CD4-positive, alpha-beta T cell treated with Interleukin-4 for 4 hours (primary cell): ENCODE results near the gene TECR.
"Not testable (repeated sequence)": the region's sequence is repeated elsewhere in the genome, so short reads cannot be mapped to it uniquely, and the experiment has no call there.

Source experiments
- DNase-seq: peaks from one replicate; pipeline ENCODE4 v3.0.0-alpha.2; 2020

The TECR gene

DNA sequence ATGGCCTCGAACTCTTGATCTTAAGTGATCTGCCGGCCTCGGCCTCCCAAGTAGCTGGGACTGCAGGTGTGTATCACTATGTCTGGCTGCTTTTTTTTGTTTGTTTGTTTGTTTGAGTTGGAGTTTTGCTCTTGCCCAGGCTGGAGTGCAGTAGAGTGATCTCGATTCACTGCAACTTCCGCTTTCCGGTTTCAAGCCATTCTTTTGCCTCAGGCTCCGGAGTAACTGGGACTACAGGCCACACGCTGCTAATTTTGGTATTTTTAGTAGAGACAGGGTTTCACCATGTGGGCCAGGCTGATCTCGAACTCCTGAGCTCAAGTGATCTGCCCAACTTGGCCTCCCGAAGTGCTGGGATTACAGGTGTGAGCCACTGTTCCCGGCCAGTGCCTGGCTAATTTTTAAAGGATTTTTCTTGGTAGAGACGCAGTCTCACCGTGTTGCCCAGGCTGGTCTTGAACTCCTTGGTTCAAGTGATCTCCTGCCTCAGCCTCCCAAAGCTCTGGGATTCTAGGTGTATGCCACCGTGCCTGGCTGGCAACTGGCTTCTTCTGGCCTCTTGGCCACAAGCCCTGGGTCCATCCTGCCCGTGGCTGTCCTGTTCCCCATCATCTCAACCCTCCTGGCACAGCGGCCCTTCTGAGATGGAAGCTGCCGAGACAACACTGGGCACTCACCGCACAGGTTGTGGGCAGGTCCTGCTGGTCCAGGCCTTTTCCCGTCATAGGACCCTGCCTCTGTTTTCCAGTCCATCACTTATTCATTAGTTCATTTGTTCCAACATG lies 11.5 kb downstream of the TECR start:
- DNase-seq, result no peak

DNA sequence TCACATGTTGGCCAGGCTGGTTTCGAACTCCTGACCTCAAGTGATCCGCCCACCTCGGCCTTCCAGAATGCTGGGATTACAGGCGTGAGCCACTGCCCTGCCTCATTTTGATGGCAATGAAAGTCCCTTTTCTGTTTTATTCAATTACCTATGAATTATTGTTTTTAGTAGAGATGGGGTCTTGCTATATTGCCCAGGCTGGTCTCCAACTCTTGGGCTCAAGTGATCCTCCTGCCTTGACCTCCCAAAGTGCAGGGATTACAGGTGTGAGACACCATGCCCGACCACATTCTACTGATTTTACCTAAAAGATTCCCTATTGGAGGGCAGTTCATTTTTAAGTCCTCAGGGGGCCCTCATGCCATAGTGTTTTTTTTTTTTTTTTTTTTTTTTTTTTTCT lies 12.6 kb downstream of the TECR start:
- DNase-seq, result not testable (repeated sequence)

DNA sequence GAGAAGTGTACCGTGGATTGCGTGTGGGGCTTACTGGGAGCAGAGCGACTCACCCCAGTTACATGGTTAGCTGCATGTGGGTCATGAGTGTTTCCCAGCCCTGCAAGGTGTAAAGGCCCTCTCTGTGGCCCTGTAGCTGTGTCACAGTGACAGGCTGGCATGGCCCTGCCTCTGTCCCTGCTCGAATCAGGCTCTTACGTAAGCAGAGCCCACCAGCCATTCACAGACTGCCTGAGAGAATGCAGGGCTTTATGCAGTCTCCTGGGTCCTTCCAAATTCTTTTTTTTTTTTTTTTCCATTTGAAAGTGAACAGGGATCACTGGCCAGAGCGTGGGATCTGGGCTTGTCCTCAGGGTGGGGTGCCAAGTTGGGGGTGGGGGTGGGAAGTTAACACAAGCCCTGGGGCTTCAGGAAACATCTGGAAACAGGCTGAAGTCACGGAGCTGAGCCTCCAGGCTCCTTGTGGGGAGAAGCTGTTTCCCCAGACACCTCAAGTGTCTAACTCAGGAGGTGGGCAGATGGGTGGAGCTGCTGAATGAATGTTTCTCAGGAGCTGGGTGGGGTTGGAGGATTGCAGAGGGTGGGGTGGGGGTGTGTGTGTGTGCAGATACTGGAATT lies 13.4 kb downstream of the TECR start:
- no peak for DNase-seq

DNA sequence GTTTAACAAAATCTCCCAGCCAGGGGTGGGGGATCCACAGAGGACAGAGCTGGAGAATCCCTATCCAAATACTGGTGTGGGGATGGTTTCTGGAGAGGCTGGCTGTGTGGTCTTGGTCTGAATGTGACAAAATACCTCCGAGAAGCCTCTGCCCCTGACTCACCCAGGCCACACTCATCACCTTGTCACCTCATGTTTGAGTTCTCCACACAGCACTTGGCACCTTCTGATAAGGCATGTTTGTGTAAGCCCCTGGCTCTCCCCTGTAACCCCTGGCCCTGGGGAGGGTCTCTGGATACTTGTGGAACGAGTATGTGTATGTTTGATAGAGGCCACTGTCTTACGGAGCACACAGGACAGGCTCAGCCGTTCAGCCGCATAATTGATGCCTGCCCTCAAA lies 14.7 kb downstream of the TECR start:
- no peak for DNase-seq

DNA sequence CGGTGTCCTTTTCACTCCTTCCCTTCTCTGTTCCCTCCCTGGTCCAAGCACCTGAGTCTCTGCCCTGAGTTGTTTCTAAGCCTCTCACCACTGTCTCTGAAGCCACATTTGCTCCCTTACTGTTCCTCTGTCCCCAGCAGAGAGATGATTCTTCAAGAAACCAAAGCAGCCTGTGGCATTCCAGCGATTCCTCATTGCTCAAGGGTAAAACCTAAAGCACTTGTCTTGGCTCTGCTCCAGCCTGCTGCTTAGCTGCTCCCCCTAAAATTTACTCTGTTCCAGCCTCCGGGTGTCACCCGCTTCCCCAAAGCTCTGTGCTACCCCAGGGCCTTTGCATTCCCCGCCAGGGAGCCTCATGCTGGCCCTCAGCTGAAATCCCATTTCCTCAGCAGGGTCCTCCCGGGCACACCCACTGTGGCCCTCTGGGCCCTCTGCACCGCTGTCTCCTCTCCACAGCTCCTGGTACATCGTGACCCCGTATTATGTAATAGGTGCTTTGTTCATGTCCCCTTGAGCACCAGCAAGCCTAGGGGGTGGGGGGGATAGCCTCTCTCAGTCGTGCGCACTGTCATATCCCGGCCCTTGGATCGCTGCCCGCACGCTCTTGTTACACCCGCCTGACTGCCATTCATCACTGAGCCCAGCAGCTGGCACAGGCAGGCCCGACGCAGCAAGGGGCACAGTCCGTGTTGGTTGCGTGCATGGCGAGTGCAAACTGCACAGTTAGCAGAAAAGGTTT lies 15.8 kb downstream of the TECR start:
- no peak for DNase-seq

DNA sequence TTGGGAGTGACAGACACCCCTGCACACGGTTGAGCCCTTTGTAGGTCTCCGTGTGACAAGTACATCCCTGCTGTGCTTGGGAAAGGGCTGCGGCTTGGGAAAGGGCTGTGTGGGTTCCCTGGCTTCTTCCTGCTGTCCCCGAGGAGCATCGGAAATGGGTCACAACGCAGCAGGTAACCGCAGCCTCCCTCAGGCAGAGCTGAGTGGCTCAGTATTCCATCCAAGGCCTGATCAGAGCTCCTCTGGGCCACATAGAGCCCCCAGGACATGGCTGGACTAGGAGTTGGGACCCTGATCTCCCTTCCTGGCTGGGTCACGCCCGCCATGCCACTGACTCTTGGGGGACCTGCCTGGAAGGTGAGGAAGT lies 16.3 kb downstream of the TECR start:
- DNase-seq, result no peak

DNA sequence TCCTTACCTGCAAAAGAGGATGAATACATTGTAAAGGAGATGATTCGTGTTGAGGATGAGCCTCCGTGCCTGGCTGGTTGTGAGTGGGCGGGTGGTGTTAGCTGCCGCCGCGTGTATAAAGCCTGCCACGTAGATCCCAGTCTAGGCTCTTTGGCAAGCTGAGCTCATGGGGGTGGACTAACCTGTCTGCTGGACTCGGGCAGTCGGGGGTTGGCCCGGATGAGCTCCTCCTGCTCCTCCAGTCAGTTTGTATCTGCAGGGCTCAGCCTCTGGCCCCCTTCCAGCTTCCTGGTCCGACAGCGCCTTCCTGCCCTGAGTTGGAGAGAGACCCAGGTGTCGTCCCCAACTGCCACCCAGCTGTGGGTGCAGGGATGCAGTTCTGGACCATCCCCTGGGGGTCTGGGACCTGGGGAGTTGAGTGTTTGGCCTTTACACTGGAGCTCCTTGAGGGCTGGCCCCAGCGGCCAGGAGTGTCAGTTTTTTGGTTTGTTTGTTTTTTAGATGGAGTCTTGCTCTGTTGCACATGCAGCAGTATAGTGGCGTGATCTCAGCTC lies 20.9 kb downstream of the TECR start:
- DNase-seq, result no peak

DNA sequence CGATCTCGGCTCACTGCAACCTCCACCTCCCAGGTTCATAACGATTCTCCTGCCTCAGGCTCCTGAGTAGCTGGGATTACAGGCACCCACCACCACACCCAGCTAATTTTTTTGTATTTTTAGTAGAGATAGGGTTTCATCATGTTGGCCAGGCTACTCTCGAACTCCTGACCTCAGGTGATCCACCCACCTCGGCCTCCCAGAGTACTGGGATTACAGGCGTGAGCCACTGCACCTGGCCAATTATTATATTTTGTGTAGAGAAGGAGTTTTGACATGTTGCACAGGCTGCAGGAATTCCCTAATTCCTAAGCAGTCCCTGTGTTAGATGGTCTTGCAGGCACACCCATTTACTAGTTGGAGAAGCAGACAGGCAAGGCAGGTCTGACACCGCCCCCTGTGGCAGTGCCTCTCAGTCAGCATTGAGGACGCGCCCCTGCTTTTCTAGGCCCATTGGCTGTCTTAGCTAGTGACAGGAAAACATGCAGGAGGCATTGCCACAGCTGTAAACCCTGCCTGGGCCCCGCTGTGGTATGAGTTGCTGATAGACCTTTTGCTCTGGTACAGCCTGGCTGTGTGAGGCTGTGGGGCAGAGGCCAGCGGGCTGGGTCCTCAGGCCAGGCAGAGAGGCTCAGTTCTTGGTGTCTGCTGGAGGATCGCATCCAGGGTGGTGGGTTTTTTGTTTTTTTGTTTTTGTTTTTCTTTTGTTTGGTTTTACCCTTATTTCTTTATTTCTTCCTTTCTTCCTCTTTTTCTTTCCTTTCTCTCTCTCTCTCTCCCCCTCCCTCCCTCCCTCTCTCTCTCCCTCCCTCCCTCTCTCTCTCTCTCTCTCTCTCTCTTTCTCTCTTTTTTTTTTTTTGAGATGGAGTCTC lies 22.0 kb downstream of the TECR start:
- peak; percentile 85 for DNase-seq

DNA sequence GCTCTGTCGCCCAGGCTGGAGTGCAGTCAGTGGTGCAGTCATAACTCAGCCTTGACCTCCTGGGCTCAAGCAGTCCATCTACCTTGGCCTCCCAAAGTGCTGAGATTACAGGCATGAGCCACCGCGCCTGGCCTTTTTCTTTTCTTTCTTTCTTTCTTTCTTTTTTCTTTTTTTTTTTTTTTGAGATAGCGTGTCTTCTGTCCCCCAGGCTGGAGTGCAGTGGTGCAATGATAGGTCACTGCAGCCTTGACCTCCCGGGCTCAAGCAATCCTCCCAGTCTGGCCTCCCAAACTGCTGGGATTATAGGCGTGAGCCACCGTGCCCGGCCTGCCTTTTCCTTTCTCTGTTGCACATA lies 22.6 kb downstream of the TECR start:
- DNase-seq, result not testable (repeated sequence)

DNA sequence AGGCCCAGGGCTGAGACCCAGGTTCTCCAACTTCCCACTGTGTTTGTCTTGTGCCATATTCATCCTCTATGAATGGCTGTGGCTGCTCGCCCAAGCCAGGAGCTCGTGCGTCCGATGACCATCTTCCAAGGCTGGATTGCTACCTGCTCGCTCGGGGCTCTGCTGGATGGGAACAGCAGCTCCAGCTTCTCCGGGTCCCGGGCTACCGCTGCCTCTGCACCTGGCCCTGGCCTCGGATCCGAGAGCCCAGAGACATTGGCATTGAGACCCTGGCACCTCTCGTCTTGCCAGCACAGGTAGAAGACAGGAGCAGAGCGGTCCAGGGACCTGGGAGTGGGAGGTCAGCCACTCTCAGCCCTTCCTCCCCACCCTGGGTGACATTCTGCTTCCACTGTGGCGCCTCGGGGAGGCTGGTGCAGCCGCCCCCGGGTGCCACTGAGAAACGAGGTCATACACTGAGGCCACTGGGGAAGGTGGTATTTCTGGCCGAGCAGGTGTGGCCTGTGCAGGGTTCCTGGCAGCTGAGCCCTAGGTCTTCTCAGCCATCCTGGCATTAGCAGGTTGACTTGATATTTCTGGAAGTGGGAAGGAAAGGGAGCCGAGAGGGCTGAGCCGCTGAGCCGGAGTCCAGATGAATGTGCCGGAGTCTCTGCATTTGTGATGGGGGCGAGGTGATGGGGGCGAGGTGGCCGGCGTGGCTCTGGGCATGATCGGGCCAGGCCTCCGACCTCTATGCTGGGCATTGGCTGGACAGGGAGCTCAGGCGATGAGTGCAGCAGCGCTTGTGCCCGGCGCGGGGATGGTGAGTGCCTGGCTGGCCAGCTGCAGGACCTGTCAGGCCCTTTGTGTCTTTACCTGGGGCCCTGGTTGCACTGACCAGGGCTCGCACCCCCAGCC lies 23.9 kb downstream of the TECR start:
- no peak for DNase-seq

DNA sequence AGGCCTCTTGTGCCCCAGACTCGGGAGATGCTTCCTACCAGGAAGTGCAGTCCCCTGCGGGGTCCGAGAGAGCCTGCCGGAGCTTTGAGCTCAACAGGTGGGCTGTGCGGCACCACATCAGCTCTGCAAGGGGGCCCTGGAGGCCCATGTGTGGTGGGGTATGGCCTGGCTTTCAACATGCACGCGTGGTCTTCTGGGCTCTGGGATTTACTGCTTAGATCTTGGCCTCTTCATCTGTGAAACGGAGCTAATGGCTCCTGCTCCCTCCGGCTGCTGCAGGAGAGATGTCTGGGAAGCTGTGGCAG lies 24.5 kb downstream of the TECR start:
- no peak for DNase-seq

DNA sequence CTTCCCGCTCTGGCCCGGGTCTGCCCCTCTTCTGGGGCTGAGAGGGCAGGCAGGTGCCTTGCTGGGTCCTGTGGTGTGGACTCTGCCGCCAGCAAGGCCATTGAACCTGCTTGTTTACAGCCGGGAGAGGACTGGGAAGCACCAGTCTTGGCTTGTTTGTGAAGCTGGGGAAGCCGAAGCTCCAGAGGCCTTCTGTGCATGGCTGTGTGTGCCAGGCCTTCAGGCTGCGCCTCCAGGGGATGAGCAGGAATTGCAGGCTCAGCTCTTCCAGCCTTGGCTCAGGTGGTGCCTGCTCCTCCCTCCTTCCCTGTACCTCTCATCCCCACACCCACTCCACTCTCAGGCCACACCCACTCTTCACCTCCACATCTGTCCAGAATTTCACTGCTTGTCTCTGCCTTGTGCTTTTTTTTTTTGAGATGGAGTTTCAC lies 25.0 kb downstream of the TECR start:
- DNase-seq, result no peak

DNA sequence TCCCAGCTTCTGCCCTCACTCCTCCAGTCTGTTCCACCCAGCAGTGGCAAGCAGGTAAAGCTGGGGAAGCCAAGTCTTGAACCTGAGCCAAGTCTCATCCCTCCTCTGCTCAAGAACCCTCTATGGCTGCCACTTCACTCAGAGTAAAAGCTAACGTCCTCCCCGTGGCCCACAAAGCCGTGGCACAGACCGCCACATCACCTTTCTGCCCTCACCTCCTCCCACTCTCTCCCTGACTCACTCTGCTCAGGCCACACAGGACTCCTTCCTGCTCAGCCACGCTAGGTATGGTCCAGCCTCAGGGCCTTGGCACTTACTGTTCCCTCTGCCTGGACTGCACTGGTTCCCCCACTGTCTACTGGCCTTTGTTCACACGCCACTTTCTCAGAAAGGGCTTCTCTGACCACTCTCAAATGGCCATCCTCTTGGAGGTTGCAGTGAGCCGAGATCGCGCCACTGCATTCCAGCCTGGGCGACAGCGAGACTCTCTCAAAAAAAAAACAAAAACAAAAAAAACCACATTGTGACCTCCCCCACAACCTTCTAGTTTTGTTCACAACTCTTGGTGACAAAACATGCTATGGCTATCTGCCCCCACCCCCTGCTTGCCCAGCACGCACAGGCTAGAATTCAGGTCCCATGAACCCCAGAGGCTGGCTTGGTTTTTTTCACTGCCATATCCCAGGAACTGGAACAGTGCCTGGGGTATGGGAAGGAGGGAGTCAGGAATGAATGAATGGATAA lies 26.7 kb downstream of the TECR start:
- DNase-seq, result peak; percentile 24

DNA sequence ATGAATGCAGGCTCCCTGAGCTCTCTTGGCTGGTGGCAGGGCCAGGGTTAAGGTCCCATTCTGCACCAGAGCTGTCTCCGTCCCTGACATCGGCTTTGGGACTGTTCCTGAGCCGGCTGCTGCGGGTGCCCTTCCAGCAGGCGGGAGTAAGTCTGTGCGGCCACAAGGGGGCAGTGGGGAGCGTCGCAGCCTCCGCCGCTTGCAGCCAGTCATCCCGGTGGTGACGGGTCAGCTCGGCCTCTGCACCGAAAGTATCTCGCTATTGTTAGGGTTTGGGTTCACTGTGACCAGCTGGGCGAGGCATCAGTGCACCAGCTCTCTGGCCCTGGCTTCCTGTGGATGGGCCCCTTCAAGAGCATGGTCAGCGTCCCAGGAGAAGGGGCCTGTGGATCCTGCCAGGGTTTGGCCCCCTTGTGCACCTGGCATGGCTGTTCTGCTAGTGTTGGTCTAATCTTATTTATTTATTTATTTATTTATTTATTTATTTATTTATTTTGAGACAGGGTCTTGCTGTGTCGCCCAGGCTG lies 27.3 kb downstream of the TECR start:
- peak; percentile 68 for DNase-seq

DNA sequence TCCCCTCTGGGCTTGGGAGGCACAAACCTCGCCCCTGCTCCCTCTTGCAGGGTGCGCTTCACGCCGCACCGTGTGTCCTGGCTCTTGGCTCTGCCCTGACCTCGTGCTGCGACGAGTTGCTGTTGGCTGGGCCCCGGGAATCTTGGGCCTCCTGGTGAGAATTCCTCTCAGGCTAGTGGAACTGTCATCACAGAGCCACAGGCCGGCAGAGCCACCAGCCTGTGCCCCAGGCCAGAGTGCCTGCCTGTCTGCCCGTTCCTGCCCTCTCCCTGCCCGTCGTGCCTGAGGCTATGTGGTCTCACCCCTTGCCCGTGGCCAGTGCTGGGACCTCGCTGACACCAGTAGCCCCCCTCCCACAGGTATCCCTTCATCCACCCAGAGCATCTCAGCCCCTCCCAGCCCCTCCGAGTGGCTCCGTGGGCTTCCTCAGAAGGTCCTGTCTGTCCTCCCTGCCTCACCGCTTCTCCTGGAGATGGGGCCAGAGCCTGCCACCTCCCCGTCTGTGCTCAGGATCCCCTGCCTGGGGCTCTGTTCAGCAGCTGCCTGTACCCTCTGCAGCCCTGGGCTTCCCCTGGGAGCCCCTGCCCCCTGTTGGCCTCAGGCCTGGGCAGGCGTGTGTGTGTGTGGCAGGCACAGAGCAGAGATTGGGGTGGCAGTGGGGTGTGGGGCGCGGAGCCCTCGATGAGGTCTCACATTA lies 29.1 kb downstream of the TECR start:
- no peak for DNase-seq

DNA sequence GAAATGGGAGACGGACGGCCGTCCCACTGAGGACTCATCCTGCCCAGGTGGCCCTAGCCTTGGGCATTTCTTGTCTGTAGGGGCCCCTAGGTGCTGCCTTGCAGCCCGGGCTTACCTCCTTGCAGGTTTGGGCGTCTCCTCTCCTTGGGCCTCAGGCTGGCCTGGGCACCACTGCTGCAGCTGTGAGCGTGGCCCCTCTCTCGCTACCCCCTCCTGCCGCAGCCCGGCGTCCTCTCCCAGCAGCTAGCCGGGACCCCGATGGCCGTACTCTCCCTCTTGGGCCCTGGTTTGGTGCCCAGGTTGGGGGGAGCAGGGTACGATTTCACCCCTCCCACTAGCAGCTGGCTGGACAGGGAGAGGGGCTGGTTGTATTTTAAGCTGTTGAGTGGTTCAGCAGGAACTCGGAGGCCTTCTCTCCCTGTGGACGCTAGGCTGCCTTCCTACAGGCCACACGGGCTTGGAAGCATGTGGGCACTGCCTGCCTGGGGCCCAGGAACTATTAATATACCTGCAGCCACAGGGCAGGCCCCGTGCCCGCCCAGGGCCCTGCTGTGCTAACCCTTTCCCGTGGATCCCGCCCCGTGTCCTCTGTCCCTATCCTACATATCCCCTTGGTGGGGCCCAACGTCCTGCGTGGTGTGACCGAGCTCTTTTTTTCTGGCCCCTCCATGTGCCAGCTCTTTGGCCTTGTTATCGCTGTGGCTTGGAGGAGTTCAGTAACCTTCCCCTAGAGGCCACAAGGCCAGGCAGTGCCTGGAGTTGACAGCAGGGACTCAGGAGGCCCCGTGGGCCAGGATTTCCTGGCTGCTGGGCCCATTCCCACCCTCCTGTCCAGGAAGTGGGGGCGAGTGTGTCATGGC lies 30.8 kb downstream of the TECR start:
- no peak for DNase-seq

DNA sequence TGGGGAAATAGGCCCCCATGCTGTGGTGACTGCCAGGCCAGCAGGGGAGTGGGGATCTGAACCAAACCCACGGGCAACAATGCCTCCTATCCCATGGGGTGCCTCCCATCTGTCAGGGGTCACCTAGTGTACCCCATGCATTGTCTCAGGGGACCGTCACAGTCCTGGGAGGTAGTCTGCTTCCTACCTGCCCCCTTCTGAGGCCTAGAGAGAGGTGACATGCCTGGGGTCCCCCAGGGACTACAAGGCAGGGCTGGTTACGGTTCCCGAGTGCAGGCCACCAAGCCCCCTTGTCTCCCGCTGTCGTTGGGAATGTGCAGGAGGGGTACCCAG lies 31.3 kb downstream of the TECR start:
- no peak for DNase-seq

DNA sequence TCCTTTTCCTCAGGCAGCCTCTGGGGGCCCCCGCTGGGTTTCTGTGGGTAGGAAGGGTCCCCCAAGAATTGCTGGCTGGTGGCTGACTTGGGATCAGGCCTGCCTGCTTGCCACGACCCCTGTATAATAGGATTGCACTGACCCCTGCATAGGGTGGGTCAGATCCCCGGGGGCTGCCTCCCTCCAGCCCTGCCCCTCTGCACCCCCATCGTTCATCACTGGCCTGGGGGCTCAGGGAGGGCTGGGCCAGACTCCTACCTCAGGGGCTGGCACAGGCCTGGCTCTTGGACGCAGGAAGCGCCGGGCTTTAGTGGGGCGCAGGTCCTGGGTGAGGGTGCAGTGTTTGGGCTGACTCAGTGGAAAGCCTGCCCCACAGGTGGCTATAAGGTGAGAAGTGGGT lies 31.9 kb downstream of the TECR start:
- no peak for DNase-seq

DNA sequence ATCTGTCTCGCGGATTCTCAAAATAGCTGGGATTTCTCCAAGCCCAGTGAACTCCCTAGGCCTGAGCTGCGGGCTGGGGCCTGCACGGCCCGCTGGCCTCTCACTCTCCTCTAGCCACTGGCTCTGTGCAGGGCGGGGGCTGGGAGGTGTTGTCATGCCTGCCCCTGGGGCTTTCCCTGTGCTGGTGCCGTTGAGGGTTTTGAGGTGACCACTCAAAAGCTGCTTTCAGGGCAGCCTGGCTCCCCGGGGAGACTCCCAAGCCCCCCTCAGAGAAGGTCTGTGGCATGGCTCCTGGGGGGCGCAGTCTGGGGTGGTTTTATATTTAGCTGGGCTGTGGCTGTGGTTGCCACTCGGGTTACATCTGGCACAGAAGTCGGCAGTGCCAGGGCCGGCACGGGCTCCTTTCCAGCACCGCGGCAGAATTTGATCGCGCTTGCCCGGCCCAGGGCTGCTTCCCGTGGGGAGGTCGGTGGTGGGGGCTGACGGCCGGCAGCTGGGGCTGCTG lies 32.5 kb downstream of the TECR start:
- DNase-seq, result no peak
